DMS79 treated with DMSO at 0.1 percent for 48 hours (cell line): ENCODE data around the gene TMEM107.

Experiments
- DNase-seq: peaks from one replicate; lab custom pipeline; 2025; lab: John Stamatoyannopoulos, UW

The TMEM107 gene

GRCh38 chr17:8150194-8151119, 25.7 kb downstream of the TMEM107 start:
- DNase-seq: no peak

GRCh38 chr17:8149419-8150193, 26.6 kb downstream of the TMEM107 start:
- DNase-seq: no peak

GRCh38 chr17:8148560-8148959, 27.6 kb downstream of the TMEM107 start:
- DNase-seq: no peak

GRCh38 chr17:8147805-8148404, 28.3 kb downstream of the TMEM107 start:
- no peak for DNase-seq

- DNase-seq: no peak
These were observed 28.9 kb downstream of the TMEM107 start for GRCh38 chr17:8147141-8147804.

- no peak for DNase-seq
These were observed 29.6 kb downstream of the TMEM107 start for GRCh38 chr17:8146381-8147140.

- DNase-seq: no peak
These were observed 30.4 kb downstream of the TMEM107 start for GRCh38 chr17:8145811-8146210.

- DNase-seq: no peak
These were observed 31.6 kb downstream of the TMEM107 start for GRCh38 chr17:8144401-8145231.

GRCh38 chr17:8143581-8144400, 32.4 kb downstream of the TMEM107 start:
- no peak for DNase-seq

- no peak for DNase-seq
These were observed 33.1 kb downstream of the TMEM107 start for GRCh38 chr17:8142887-8143580.

GRCh38 chr17:8142158-8142886, 33.9 kb downstream of the TMEM107 start:
- DNase-seq: no peak

- DNase-seq: no peak
These were observed 34.4 kb downstream of the TMEM107 start for GRCh38 chr17:8141741-8142140.

- DNase-seq: no peak
These were observed 35.1 kb downstream of the TMEM107 start for GRCh38 chr17:8141045-8141444.

- no peak for DNase-seq
These were observed 35.8 kb downstream of the TMEM107 start for GRCh38 chr17:8140065-8141029.

GRCh38 chr17:8138672-8139371, 37.4 kb downstream of the TMEM107 start:
- peak; percentile 96 for DNase-seq

GRCh38 chr17:8138374-8138671, 37.9 kb downstream of the TMEM107 start:
- DNase-seq: no peak
